Measurements from ENCODE around the gene BGN. TPM values are rescaled to one million over a fixed set of nuclear protein-coding genes. Genes with fewer than 3 reads are reported as not detected.

Gene BGN
- total and polyA plus RNA-seq, 2 experiments from 2014 or later: 129 to 308 TPM

DNA sequence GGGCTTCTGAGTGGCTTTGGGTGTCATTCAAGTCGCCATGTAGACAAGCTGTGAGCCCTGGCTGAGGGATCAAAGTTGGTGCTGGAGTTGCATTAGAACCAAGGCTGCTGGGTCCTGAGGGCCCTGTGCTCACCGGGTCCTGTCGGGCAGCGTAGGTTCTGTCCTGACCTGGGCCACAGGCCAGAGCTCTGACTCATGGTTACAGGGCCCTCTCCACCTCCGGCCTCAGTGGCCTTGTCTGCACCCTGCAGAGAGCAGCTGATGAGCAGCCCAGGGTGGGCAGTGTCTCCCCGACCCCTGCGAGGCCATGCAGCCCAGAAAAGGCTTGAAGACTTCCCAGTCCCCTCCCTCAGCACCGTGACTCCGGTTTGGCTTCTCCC lies 45.2 kb downstream of the BGN start:
- TF ChIP-seq EZH2phosphoT487 (IDR thresholded peaks at IDR 0.05; ENCODE audit: insufficient read depth, low read depth) (no peak), EZH2 (IDR thresholded peaks at IDR 0.05; ENCODE audit: insufficient read depth, poor library complexity, severe bottlenecking) (no peak)
- DNase-seq: no peak
- Histone ChIP-seq H3K4me1 (ENCODE audit: insufficient read depth) (no peaks in the 10 kb centered on the region), H3K4me2 (ENCODE audit: unreplicated experiment) (no peak overlapping the region), H3K27me3 (replicated peaks; ENCODE audit: insufficient read depth) (no peaks in the 10 kb centered on the region), H3F3A (ENCODE audit: insufficient read depth) (no peaks in the 10 kb centered on the region), H3K9ac (no peak overlapping the region), H3K4me3 (no peak overlapping the region), H2AFZ (no peak overlapping the region), H4K20me1 (ENCODE audit: insufficient read depth) (no peaks in the 10 kb centered on the region), H3K79me2 (ENCODE audit: insufficient read depth) (no peaks in the 10 kb centered on the region), H3K27ac (no peak overlapping the region), H3K9me2 (ENCODE audit: insufficient read depth) (no peaks in the 10 kb centered on the region), H3K9me3 (ENCODE audit: low read depth) (no peaks in the 10 kb centered on the region), H3K36me3 (ENCODE audit: low read depth) (no peaks in the 10 kb centered on the region)
- 0 to 35% methylated on average over 1 to 4 of the region's 9 CpGs for WGBS, 2 experiments (ENCODE audit: low coverage in 1 of 2, low lambda C conversion rate in 2 of 2, missing lambda C conversion rate in 2 of 2)
- in situ Hi-C loops (cut with MboI): no loop called here

DNA sequence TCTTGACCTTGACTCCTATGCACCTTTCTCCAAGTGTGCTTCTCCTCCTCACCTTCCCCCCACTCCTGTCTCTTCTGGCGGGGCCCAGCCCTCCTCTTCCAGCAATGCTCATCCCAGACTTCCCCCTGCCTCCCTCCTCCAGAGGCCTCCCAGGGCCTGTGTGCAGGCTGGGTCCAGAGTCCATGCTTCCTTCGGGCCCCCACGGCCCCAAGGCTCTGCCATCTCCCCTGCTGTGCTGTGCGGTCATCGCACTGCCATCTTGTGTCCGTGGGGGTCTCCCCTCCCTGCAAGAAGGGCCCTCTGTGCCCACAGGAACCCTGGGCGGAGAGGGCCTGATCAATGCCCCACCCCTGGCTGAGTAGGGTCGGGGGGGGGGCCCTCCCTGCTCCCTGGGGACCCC lies 49.9 kb downstream of the BGN start:
- DNase-seq: no peak
- Histone ChIP-seq H3K36me3 (ENCODE audit: low read depth) (no peaks in the 10 kb centered on the region), H3K9ac (no peak overlapping the region), H4K20me1 (ENCODE audit: insufficient read depth) (no peaks in the 10 kb centered on the region), H3K27me3 (replicated peaks; ENCODE audit: insufficient read depth) (no peaks in the 10 kb centered on the region), H3F3A (ENCODE audit: insufficient read depth) (no peaks in the 10 kb centered on the region), H3K79me2 (ENCODE audit: insufficient read depth) (no peaks in the 10 kb centered on the region), H2AFZ (no peak overlapping the region), H3K4me1 (ENCODE audit: insufficient read depth) (no peaks in the 10 kb centered on the region), H3K9me3 (ENCODE audit: low read depth) (no peaks in the 10 kb centered on the region), H3K4me2 (ENCODE audit: unreplicated experiment) (no peak overlapping the region), H3K9me2 (ENCODE audit: insufficient read depth) (no peaks in the 10 kb centered on the region), H3K27ac (no peak overlapping the region), H3K4me3 (no peak overlapping the region)
- no peak for TF ChIP-seq EZH2phosphoT487 (IDR thresholded peaks at IDR 0.05; ENCODE audit: insufficient read depth, low read depth)
- in situ Hi-C loops (cut with MboI): no loop called here
- WGBS, 2 experiments (ENCODE audit: low coverage in 1 of 2, low lambda C conversion rate in 2 of 2, missing lambda C conversion rate in 2 of 2): 55 to 61% methylated on average over 7 to 8 of the region's 8 CpGs

DNA sequence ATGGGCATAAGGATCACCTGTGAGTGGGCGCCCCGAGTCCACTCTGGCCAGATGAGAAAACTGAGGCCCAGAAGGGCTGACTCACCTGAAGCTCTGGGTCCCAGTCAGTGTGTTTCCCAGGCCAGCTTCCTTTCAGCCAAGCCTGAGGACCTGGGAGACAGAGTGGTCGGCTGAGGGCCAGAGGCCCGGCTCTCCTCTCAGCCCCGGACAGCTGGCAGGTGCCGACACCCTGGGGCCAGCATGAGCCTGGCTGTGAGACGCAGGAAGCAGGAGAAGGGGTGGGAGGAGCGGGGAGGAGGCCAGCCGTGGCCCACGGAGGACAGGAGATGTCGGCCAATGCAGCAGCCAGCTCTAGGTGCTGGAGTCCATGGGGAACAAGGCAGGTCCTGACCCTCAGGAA lies 51.6 kb downstream of the BGN start:
- Histone ChIP-seq H3K36me3 (ENCODE audit: low read depth) (no peaks in the 10 kb centered on the region), H3K9me3 (ENCODE audit: low read depth) (no peaks in the 10 kb centered on the region), H4K20me1 (ENCODE audit: insufficient read depth) (no peaks in the 10 kb centered on the region), H3K4me1 (ENCODE audit: insufficient read depth) (no peaks in the 10 kb centered on the region), H3K79me2 (ENCODE audit: insufficient read depth) (no peaks in the 10 kb centered on the region), H3F3A (ENCODE audit: insufficient read depth) (peaks cover 2% of the 10 kb centered on the region; the same call in 1 of the 2 replicates), H2AFZ (no peak overlapping the region), H3K4me2 (ENCODE audit: unreplicated experiment) (no peak overlapping the region), H3K9me2 (ENCODE audit: insufficient read depth) (no peaks in the 10 kb centered on the region), H3K27ac (no peak overlapping the region), H3K4me3 (no peak overlapping the region), H3K9ac (no peak overlapping the region), H3K27me3 (replicated peaks; ENCODE audit: insufficient read depth) (no peaks in the 10 kb centered on the region)
- in situ Hi-C loops (cut with MboI): no loop called here
- DNase-seq: no peak
- 49 to 73% methylated on average over 5 to 11 of the region's 11 CpGs for WGBS, 2 experiments (ENCODE audit: low coverage in 1 of 2, low lambda C conversion rate in 2 of 2, missing lambda C conversion rate in 2 of 2)
- TF ChIP-seq EZH2phosphoT487 (IDR thresholded peaks at IDR 0.05; ENCODE audit: insufficient read depth, low read depth) (no peak), EZH2 (IDR thresholded peaks at IDR 0.05; ENCODE audit: insufficient read depth, poor library complexity, severe bottlenecking) (no peak)

DNA sequence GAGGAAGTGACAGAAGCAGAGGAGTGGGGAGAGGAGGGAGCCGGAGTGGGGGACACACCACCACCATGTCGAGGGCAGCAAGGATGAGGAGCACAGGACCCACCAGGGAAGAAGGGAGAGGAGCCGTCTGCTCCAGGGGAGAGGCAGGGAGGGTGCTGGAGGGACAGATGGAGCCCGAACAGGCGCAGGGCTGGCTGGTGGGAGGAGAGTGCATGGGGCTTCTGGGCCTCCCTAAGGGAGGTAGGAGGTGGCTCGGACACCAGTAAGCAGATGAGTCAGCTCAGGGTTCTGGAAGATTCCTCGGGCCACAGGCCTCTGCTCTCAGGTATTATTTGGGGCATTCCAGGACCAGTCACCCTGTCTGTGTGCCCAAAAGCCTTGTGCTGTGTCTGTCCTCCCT lies 52.4 kb downstream of the BGN start:
- Histone ChIP-seq H2AFZ (no peak overlapping the region), H3K4me2 (ENCODE audit: unreplicated experiment) (no peak overlapping the region)
- in situ Hi-C loops (cut with MboI): no loop called here

DNA sequence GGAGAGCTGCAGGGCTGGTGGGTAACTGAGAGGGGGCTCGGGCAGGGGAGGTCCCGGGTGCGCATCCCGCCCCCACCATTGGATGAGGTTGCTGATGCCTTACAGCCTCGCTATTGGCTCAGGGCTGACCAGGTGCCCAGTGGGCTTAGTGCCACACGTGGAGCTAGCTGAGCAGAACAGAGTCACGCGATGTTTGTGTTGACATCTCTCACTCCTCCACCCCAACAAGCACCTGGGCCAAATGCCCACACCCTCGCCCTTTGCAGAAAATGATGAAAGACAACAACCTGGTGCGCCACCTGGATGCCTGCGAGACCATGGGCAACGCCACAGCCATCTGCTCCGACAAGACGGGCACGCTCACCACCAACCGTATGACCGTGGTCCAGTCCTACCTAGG lies 54.5 kb downstream of the BGN start:
- Histone ChIP-seq H3K36me3 (ENCODE audit: low read depth) (no peaks in the 10 kb centered on the region), H3K9ac (no peak overlapping the region), H3K9me2 (ENCODE audit: insufficient read depth) (no peaks in the 10 kb centered on the region), H3K4me1 (ENCODE audit: insufficient read depth) (no peaks in the 10 kb centered on the region), H4K20me1 (ENCODE audit: insufficient read depth) (no peaks in the 10 kb centered on the region), H2AFZ (no peak overlapping the region), H3K27ac (no peak overlapping the region), H3K4me2 (ENCODE audit: unreplicated experiment) (no peak overlapping the region), H3K9me3 (ENCODE audit: low read depth) (no peaks in the 10 kb centered on the region), H3K27me3 (replicated peaks; ENCODE audit: insufficient read depth) (no peaks in the 10 kb centered on the region), H3F3A (ENCODE audit: insufficient read depth) (peaks cover 3% of the 10 kb centered on the region; the same call in 1 of the 2 replicates), H3K79me2 (ENCODE audit: insufficient read depth) (no peaks in the 10 kb centered on the region), H3K4me3 (no peak overlapping the region)
- in situ Hi-C loops (cut with MboI): no loop called here
- DNase-seq: no peak
- 94 to 100% methylated on average over 1 to 15 of the region's 17 CpGs for WGBS, 2 experiments (ENCODE audit: low coverage in 1 of 2, low lambda C conversion rate in 2 of 2, missing lambda C conversion rate in 2 of 2)
- TF ChIP-seq EZH2phosphoT487 (IDR thresholded peaks at IDR 0.05; ENCODE audit: insufficient read depth, low read depth): no peak
- TF ChIP-seq EZH2 (IDR thresholded peaks at IDR 0.05; ENCODE audit: insufficient read depth, poor library complexity, severe bottlenecking): no peak

More for the DNA sequence above, 52.4 kb downstream of the BGN start:
- TF ChIP-seq EZH2 (IDR thresholded peaks at IDR 0.05; ENCODE audit: insufficient read depth, poor library complexity, severe bottlenecking) (no peak), EZH2phosphoT487 (IDR thresholded peaks at IDR 0.05; ENCODE audit: insufficient read depth, low read depth) (no peak)
- Histone ChIP-seq H3K36me3 (ENCODE audit: low read depth) (no peaks in the 10 kb centered on the region), H3K4me1 (ENCODE audit: insufficient read depth) (no peaks in the 10 kb centered on the region), H3K27me3 (replicated peaks; ENCODE audit: insufficient read depth) (no peaks in the 10 kb centered on the region), H3K4me3 (no peak overlapping the region), H3K9ac (no peak overlapping the region), H3F3A (ENCODE audit: insufficient read depth) (peaks cover 3% of the 10 kb centered on the region; the same call in 1 of the 2 replicates), H3K9me2 (ENCODE audit: insufficient read depth) (no peaks in the 10 kb centered on the region), H3K9me3 (ENCODE audit: low read depth) (no peaks in the 10 kb centered on the region), H4K20me1 (ENCODE audit: insufficient read depth) (no peaks in the 10 kb centered on the region), H3K79me2 (ENCODE audit: insufficient read depth) (no peaks in the 10 kb centered on the region), H3K27ac (no peak overlapping the region)
- 67 to 94% methylated on average over 3 to 7 of the region's 7 CpGs for WGBS, 2 experiments (ENCODE audit: low coverage in 1 of 2, low lambda C conversion rate in 2 of 2, missing lambda C conversion rate in 2 of 2)
- no peak for DNase-seq

All from GM23248 (cell line).